ENCODE data around the gene REG4.

The REG4 gene

DNA sequence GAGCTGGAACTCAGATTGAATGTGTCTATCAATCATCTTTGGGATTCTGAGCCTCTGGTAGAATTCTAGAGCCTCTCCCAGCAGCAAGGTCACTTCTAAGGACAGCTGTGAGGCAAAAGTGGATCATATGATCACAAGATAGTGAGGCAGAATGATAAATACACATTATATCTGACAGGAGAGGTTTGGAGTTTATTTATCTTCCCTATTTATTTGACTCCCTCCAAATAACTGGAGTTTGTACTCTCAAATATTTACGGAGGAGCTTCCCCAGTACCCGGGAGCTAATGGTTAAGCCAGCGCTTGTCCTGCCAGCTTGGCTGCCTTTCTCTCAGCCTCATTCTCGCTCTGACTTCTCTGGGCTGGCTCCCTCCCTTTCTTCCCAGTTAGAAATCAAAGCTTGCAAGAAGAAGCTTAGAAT lies 44.9 kb downstream of the REG4 start:
- Histone ChIP-seq H3K4me3 (ENCODE audit: control insufficient read depth in 1 of 7, extremely low read depth in 1 of 7, insufficient read depth in 4 of 7, low read depth in 2 of 7, low read length in 6 of 7) (no peak overlapping the region), H3K4me1 (ENCODE audit: control extremely low read depth in 1 of 4, control insufficient read depth in 4 of 4, insufficient read depth in 4 of 4, low read length in 3 of 4) (no peaks in the 10 kb centered on the region), H3K36me3 (ENCODE audit: control insufficient read depth in 4 of 4, insufficient read depth in 4 of 4, low read length in 3 of 4) (no peaks in the 10 kb centered on the region), H3K27ac (ENCODE audit: insufficient read depth in 1 of 2, low read depth in 1 of 2, low read length in 2 of 2, poor library complexity in 1 of 2, severe bottlenecking in 2 of 2) (no peak overlapping the region), H3K9me3 (ENCODE audit: control extremely low read depth in 1 of 5, control insufficient read depth in 4 of 5, insufficient read depth in 2 of 5, low read depth in 1 of 5, low read length in 4 of 5) (peaks cover 0 to 7% (median 0%) of the 10 kb centered on the region in 5 experiments), H3K27me3 (replicated peaks in 2 of 5; ENCODE audit: control insufficient read depth in 4 of 5, insufficient read depth in 5 of 5, low read length in 4 of 5) (peaks cover 0 to 4% (median 0%) of the 10 kb centered on the region in 5 experiments)
- ChIA-PET CTCF (interaction anchor here (1.6 to 1.8 kb wide), 2 partner anchors 22 to 43 kb away, joined by 4 to 10 read pairs; no protein-coding TSS in a partner anchor), POLR2A (no interaction called here)
- DNase-seq = no peak
- 100% methylated on average over 3 of the region's 4 CpGs for WGBS (ENCODE audit: insufficient coverage)

DNA sequence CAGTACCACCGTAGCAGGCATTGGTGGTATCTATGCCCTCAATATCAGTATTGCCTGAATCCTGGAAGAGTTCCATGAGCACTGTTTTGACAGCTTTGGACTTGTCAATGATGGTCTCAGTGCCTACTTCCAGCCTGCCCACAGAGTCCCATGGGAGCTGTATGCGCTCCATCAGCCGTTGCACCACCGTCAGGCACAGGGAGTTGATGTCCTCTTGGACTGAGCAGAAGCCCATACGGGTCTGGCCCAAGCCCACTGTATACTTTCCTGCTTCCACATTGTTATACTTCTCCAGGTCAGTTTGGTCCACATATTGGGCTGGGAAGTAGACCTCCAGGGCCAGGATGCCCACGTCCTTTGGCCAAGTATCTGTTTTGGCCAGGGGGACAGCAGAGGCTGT lies 47.0 kb downstream of the REG4 start:
- CTCF ChIA-PET = interaction anchor here (1.6 kb wide), 1 partner anchor 20 kb away, joined by 4 read pairs; no protein-coding TSS in a partner anchor
- peaks cover 0 to 1% (median 0%) of the 10 kb centered on the region in 5 experiments for H3K27me3 ChIP-seq (replicated peaks in 2 of 5; ENCODE audit: control insufficient read depth in 4 of 5, insufficient read depth in 5 of 5, low read length in 4 of 5)
- H3K4me3 ChIP-seq (ENCODE audit: control insufficient read depth in 1 of 7, extremely low read depth in 1 of 7, insufficient read depth in 4 of 7, low read depth in 2 of 7, low read length in 6 of 7) = no peak overlapping the region
- H3K9me3 ChIP-seq (ENCODE audit: control extremely low read depth in 1 of 5, control insufficient read depth in 4 of 5, insufficient read depth in 2 of 5, low read depth in 1 of 5, low read length in 4 of 5) = peaks cover 0 to 7% (median 0%) of the 10 kb centered on the region in 5 experiments
- H3K4me1 ChIP-seq (ENCODE audit: control extremely low read depth in 1 of 4, control insufficient read depth in 4 of 4, insufficient read depth in 4 of 4, low read length in 3 of 4) = no peaks in the 10 kb centered on the region
- POLR2A ChIA-PET = no interaction called here
- 93% methylated on average over 6 of the region's 6 CpGs for WGBS (ENCODE audit: insufficient coverage)
- DNase-seq = no peak
- no peaks in the 10 kb centered on the region for H3K36me3 ChIP-seq (ENCODE audit: control insufficient read depth in 4 of 4, insufficient read depth in 4 of 4, low read length in 3 of 4)
- no peak overlapping the region for H3K27ac ChIP-seq (ENCODE audit: insufficient read depth in 1 of 2, low read depth in 1 of 2, low read length in 2 of 2, poor library complexity in 1 of 2, severe bottlenecking in 2 of 2)

- Histone ChIP-seq H3K36me3 (ENCODE audit: control insufficient read depth in 4 of 4, insufficient read depth in 4 of 4, low read length in 3 of 4) (no peaks in the 10 kb centered on the region), H3K4me3 (ENCODE audit: control insufficient read depth in 1 of 7, extremely low read depth in 1 of 7, insufficient read depth in 4 of 7, low read depth in 2 of 7, low read length in 6 of 7) (no peak overlapping the region), H3K9me3 (ENCODE audit: control extremely low read depth in 1 of 5, control insufficient read depth in 4 of 5, insufficient read depth in 2 of 5, low read depth in 1 of 5, low read length in 4 of 5) (peaks cover 0 to 7% (median 0%) of the 10 kb centered on the region in 5 experiments), H3K27ac (ENCODE audit: insufficient read depth in 1 of 2, low read depth in 1 of 2, low read length in 2 of 2, poor library complexity in 1 of 2, severe bottlenecking in 2 of 2) (no peak overlapping the region), H3K27me3 (replicated peaks in 2 of 5; ENCODE audit: control insufficient read depth in 4 of 5, insufficient read depth in 5 of 5, low read length in 4 of 5) (no peaks in the 10 kb centered on the region), H3K4me1 (ENCODE audit: control extremely low read depth in 1 of 4, control insufficient read depth in 4 of 4, insufficient read depth in 4 of 4, low read length in 3 of 4) (no peaks in the 10 kb centered on the region)
- WGBS (ENCODE audit: insufficient coverage) = 100% methylated on average over 1 of the region's 1 CpG
- ChIA-PET POLR2A (no interaction called here), CTCF (no interaction called here)
- no peak for DNase-seq
Measured at GRCh38 chr1:119762953-119763352, 48.3 kb downstream of the REG4 start.

- H3K36me3 ChIP-seq (ENCODE audit: control insufficient read depth in 4 of 4, insufficient read depth in 4 of 4, low read length in 3 of 4) = no peaks in the 10 kb centered on the region
- whole genome bisulfite sequencing (ENCODE audit: insufficient coverage) = no CpG with 5 or more reads among the region's 1 CpG
- no peak for DNase-seq
- H3K27me3 ChIP-seq (replicated peaks in 2 of 5; ENCODE audit: control insufficient read depth in 4 of 5, insufficient read depth in 5 of 5, low read length in 4 of 5) = no peaks in the 10 kb centered on the region
- no peak overlapping the region for H3K4me3 ChIP-seq (ENCODE audit: control insufficient read depth in 1 of 7, extremely low read depth in 1 of 7, insufficient read depth in 4 of 7, low read depth in 2 of 7, low read length in 6 of 7)
- ChIA-PET POLR2A (no interaction called here), CTCF (no interaction called here)
- peaks cover 0 to 7% (median 0%) of the 10 kb centered on the region in 5 experiments for H3K9me3 ChIP-seq (ENCODE audit: control extremely low read depth in 1 of 5, control insufficient read depth in 4 of 5, insufficient read depth in 2 of 5, low read depth in 1 of 5, low read length in 4 of 5)
- no peak overlapping the region for H3K27ac ChIP-seq (ENCODE audit: insufficient read depth in 1 of 2, low read depth in 1 of 2, low read length in 2 of 2, poor library complexity in 1 of 2, severe bottlenecking in 2 of 2)
- H3K4me1 ChIP-seq (ENCODE audit: control extremely low read depth in 1 of 4, control insufficient read depth in 4 of 4, insufficient read depth in 4 of 4, low read length in 3 of 4) = no peaks in the 10 kb centered on the region
Measured at GRCh38 chr1:119762409-119762808, 48.9 kb downstream of the REG4 start.

GRCh38 chr1:119758584-119758983 lies 52.7 kb downstream of the REG4 start:
- H3K36me3 ChIP-seq (ENCODE audit: control insufficient read depth in 4 of 4, insufficient read depth in 4 of 4, low read length in 3 of 4) = no peaks in the 10 kb centered on the region
- no peaks in the 10 kb centered on the region for H3K4me1 ChIP-seq (ENCODE audit: control extremely low read depth in 1 of 4, control insufficient read depth in 4 of 4, insufficient read depth in 4 of 4, low read length in 3 of 4)
- ChIA-PET CTCF (no interaction called here), POLR2A (no interaction called here)
- H3K27ac ChIP-seq (ENCODE audit: insufficient read depth in 1 of 2, low read depth in 1 of 2, low read length in 2 of 2, poor library complexity in 1 of 2, severe bottlenecking in 2 of 2) = no peak overlapping the region
- 83% methylated on average over 1 of the region's 3 CpGs for WGBS (ENCODE audit: insufficient coverage)
- H3K4me3 ChIP-seq (ENCODE audit: control insufficient read depth in 1 of 7, extremely low read depth in 1 of 7, insufficient read depth in 4 of 7, low read depth in 2 of 7, low read length in 6 of 7) = no peak overlapping the region
- DNase-seq = no peak
- no peaks in the 10 kb centered on the region for H3K27me3 ChIP-seq (replicated peaks in 2 of 5; ENCODE audit: control insufficient read depth in 4 of 5, insufficient read depth in 5 of 5, low read length in 4 of 5)
- no peaks in the 10 kb centered on the region for H3K9me3 ChIP-seq (ENCODE audit: control extremely low read depth in 1 of 5, control insufficient read depth in 4 of 5, insufficient read depth in 2 of 5, low read depth in 1 of 5, low read length in 4 of 5)

- DNase-seq = no peak
- POLR2A ChIA-PET = interaction anchor here (0.5 kb wide), 1 partner anchor 1152 kb away, joined by 3 read pairs; no protein-coding TSS in a partner anchor
- CTCF ChIA-PET = interaction anchor here (4.0 kb wide), 1 partner anchor 9 kb away, joined by 21 read pairs; no protein-coding TSS in a partner anchor
- no peak overlapping the region for H3K27ac ChIP-seq (ENCODE audit: insufficient read depth in 1 of 2, low read depth in 1 of 2, low read length in 2 of 2, poor library complexity in 1 of 2, severe bottlenecking in 2 of 2)
- H3K4me3 ChIP-seq (ENCODE audit: control insufficient read depth in 1 of 7, extremely low read depth in 1 of 7, insufficient read depth in 4 of 7, low read depth in 2 of 7, low read length in 6 of 7) = no peak overlapping the region
- H3K9me3 ChIP-seq (ENCODE audit: control extremely low read depth in 1 of 5, control insufficient read depth in 4 of 5, insufficient read depth in 2 of 5, low read depth in 1 of 5, low read length in 4 of 5) = no peaks in the 10 kb centered on the region
- 95% methylated on average over 4 of the region's 4 CpGs for WGBS (ENCODE audit: insufficient coverage)
- H3K4me1 ChIP-seq (ENCODE audit: control extremely low read depth in 1 of 4, control insufficient read depth in 4 of 4, insufficient read depth in 4 of 4, low read length in 3 of 4) = no peaks in the 10 kb centered on the region
- peaks cover 0 to 1% (median 0%) of the 10 kb centered on the region in 5 experiments for H3K27me3 ChIP-seq (replicated peaks in 2 of 5; ENCODE audit: control insufficient read depth in 4 of 5, insufficient read depth in 5 of 5, low read length in 4 of 5)
- no peaks in the 10 kb centered on the region for H3K36me3 ChIP-seq (ENCODE audit: control insufficient read depth in 4 of 4, insufficient read depth in 4 of 4, low read length in 3 of 4)
Measured at GRCh38 chr1:119752592-119752991, 58.7 kb downstream of the REG4 start.

- 72% methylated on average over 3 of the region's 4 CpGs for whole genome bisulfite sequencing (ENCODE audit: insufficient coverage)
- ChIA-PET POLR2A (no interaction called here), CTCF (interaction anchor here (0.6 to 1.5 kb wide), 2 partner anchors 24 to 1820 kb away, joined by 3 read pairs; no protein-coding TSS in a partner anchor)
- peaks cover 0 to 18% (median 3%) of the 10 kb centered on the region in 4 experiments for H3K36me3 ChIP-seq (ENCODE audit: control insufficient read depth in 4 of 4, insufficient read depth in 4 of 4, low read length in 3 of 4)
- no peak overlapping the region for H3K27ac ChIP-seq (ENCODE audit: insufficient read depth in 1 of 2, low read depth in 1 of 2, low read length in 2 of 2, poor library complexity in 1 of 2, severe bottlenecking in 2 of 2)
- DNase-seq = peak in 1 of 3 donors; percentile 7
- no peaks in the 10 kb centered on the region for H3K4me1 ChIP-seq (ENCODE audit: control extremely low read depth in 1 of 4, control insufficient read depth in 4 of 4, insufficient read depth in 4 of 4, low read length in 3 of 4)
- no peaks in the 10 kb centered on the region for H3K9me3 ChIP-seq (ENCODE audit: control extremely low read depth in 1 of 5, control insufficient read depth in 4 of 5, insufficient read depth in 2 of 5, low read depth in 1 of 5, low read length in 4 of 5)
- peaks cover 0 to 1% (median 0%) of the 10 kb centered on the region in 5 experiments for H3K27me3 ChIP-seq (replicated peaks in 2 of 5; ENCODE audit: control insufficient read depth in 4 of 5, insufficient read depth in 5 of 5, low read length in 4 of 5)
- H3K4me3 ChIP-seq (ENCODE audit: control insufficient read depth in 1 of 7, extremely low read depth in 1 of 7, insufficient read depth in 4 of 7, low read depth in 2 of 7, low read length in 6 of 7) = no peak overlapping the region
Measured at GRCh38 chr1:119748040-119748439, 63.2 kb downstream of the REG4 start.
